NCI-H146 treated with DMSO at 0.1 percent for 48 hours (cell line): ENCODE measurements around the gene PERM1.
A peak's percentile ranks its signal among the peaks of the same experiment; 100 is the strongest.
"Not testable (repeated sequence)": the region's sequence is repeated elsewhere in the genome, so short reads cannot be mapped to it uniquely, and the experiment has no call there.

Source experiments
- DNase-seq: peaks from one replicate; lab custom pipeline; 2025; ENCODE audit not compliant: unreplicated experiment; lab: John Stamatoyannopoulos, UW

PERM1 gene

GRCh38 chr1:950881-951280 is 31.0 kb downstream of the PERM1 start:
- DNase-seq: no peak

GRCh38 chr1:950268-950667 is 31.6 kb downstream of the PERM1 start:
- DNase-seq: no peak

GRCh38 chr1:947958-948357 is 33.9 kb downstream of the PERM1 start:
- no peak for DNase-seq

GRCh38 chr1:946811-947210 is 35.1 kb downstream of the PERM1 start:
- DNase-seq: not testable (repeated sequence)

GRCh38 chr1:945688-946556 is 36.0 kb downstream of the PERM1 start:
- DNase-seq: no peak

- DNase-seq: no peak
These were observed 37.3 kb downstream of the PERM1 start for GRCh38 chr1:944341-945325.

- DNase-seq: no peak
These were observed 38.1 kb downstream of the PERM1 start for GRCh38 chr1:943545-944340.

GRCh38 chr1:942864-943533 is 38.9 kb downstream of the PERM1 start:
- DNase-seq: no peak

- no peak for DNase-seq
These were observed 39.5 kb downstream of the PERM1 start for GRCh38 chr1:942411-942821.

GRCh38 chr1:941588-942383 is 40.1 kb downstream of the PERM1 start:
- DNase-seq: peak; percentile 18

- no peak for DNase-seq
These were observed 40.8 kb downstream of the PERM1 start for GRCh38 chr1:941015-941587.

- no peak for DNase-seq
These were observed 41.5 kb downstream of the PERM1 start for GRCh38 chr1:940107-941014.

- DNase-seq: no peak
These were observed 42.3 kb downstream of the PERM1 start for GRCh38 chr1:939511-940106.

- no peak for DNase-seq
These were observed 43.0 kb downstream of the PERM1 start for GRCh38 chr1:938711-939489.

- DNase-seq: no peak
These were observed 43.7 kb downstream of the PERM1 start for GRCh38 chr1:938088-938683.

GRCh38 chr1:937521-937920 is 44.4 kb downstream of the PERM1 start:
- no peak for DNase-seq
